Kidney (tissue), 14 donors: Measurements from ENCODE around the gene PFN3. TPM values are rescaled to one million over a fixed set of nuclear protein-coding genes. Genes with fewer than 3 reads are reported as not detected.

ENCODE experiments used
- DNase-seq, 5 donors: peaks; one replicate each; pipeline ENCODE4 v3.0.0-alpha.2; 2013 to 2020
- FAIRE-seq: peaks from 2 replicates; lab custom pipeline; 2012; peaks lifted over from hg19 to GRCh38; lab: Jason Lieb, UNC
- H3K27ac ChIP-seq, 2 donors: one replicate each; pipeline ENCODE4 v1.7.0; 2013; ENCODE audit warnings: low read depth in 2 of 2, low read length in 2 of 2, inconsistent platforms in 1 of 2
- H3K27me3 ChIP-seq: one replicate; pipeline ENCODE4 v1.7.1; 2013; ENCODE audit warnings: low read length, inconsistent platforms; ENCODE audit not compliant: control insufficient read depth, insufficient read depth
- H3K36me3 ChIP-seq, 3 donors: one replicate each; pipeline versions ENCODE4 v1.7.0 to v1.7.1; 2013; ENCODE audit warnings: low read length in 3 of 3, control low read depth in 1 of 3, inconsistent platforms in 1 of 3; ENCODE audit not compliant: insufficient read depth in 3 of 3, control insufficient read depth in 2 of 3
- H3K4me1 ChIP-seq, 3 donors: one replicate each; pipeline versions ENCODE4 v1.7.0 to v1.7.1; 2013; ENCODE audit warnings: low read length in 3 of 3, inconsistent platforms in 1 of 3, low read depth in 1 of 3; ENCODE audit not compliant: control insufficient read depth in 2 of 3, insufficient read depth in 2 of 3
- H3K4me3 ChIP-seq, 3 donors: one replicate each; pipeline versions ENCODE4 v1.7.0 to v1.8.1; 2013; ENCODE audit warnings: low read length in 3 of 3, control low read depth in 1 of 3, inconsistent platforms in 1 of 3
- H3K9ac ChIP-seq, 3 donors: one replicate each; pipeline versions ENCODE4 v1.7.0 to v1.7.1; 2013; ENCODE audit warnings: low read length in 3 of 3, control low read depth in 1 of 3, inconsistent platforms in 1 of 3
- H3K9me3 ChIP-seq, 3 donors: one replicate each; pipeline versions ENCODE4 v1.7.0 to v1.7.1; 2013; ENCODE audit warnings: low read length in 3 of 3, control low read depth in 1 of 3, inconsistent platforms in 1 of 3; ENCODE audit not compliant: control insufficient read depth in 2 of 3, insufficient read depth in 1 of 3
- intact Hi-C: fragments of 100-400 bp; cut with DNase I; formaldehyde crosslinking; loops from one replicate; pipeline ENCODE4 v1.11.1; 2022
- polyA plus RNA-seq: library from polyadenylated mRNA; stranded (reverse); fragments of 350-450 nt; fragmentation: Illumina TruSeq; extraction: RNeasy Lipid Tissue Mini Kit (QIAGEN cat#74804); gene quantifications from one replicate; pipeline ENCODE4 v1.2.3, GENCODE V29; 2014; ENCODE audit warnings: low read depth, low replicate concordance; ENCODE audit not compliant: insufficient read depth
- total RNA-seq: library from RNA; stranded (reverse); fragmentation: NEBNext Ultra II Directional; extraction: Animal tissue kit (Norgen Biotek cat#: 25700); gene quantifications from one replicate; pipeline ENCODE4 v1.2.1, GENCODE V29; 2021
- TF ChIP-seq, protein P1 (sequence below): IDR thresholded peaks from 3 replicates; pipeline ENCODE4 v1.5.1; 2012; ENCODE audit warnings: mild to moderate bottlenecking, moderate library complexity, borderline replicate concordance; ENCODE audit not compliant: insufficient read depth; ENCODE audit errors: extremely low read depth
- donor health status: control.
- donor health status: control.
- donor health status: control.
- donor health status: control.
- donor health status: control.
- donor health status: DM: yes; HTN: yes; CAD: no.
- donor health status: Normal renal cell carcinoma (clear cell type).

The PFN3 gene
- total and polyA plus RNA-seq, 2 donors from 2014 or later: not detected

DNA sequence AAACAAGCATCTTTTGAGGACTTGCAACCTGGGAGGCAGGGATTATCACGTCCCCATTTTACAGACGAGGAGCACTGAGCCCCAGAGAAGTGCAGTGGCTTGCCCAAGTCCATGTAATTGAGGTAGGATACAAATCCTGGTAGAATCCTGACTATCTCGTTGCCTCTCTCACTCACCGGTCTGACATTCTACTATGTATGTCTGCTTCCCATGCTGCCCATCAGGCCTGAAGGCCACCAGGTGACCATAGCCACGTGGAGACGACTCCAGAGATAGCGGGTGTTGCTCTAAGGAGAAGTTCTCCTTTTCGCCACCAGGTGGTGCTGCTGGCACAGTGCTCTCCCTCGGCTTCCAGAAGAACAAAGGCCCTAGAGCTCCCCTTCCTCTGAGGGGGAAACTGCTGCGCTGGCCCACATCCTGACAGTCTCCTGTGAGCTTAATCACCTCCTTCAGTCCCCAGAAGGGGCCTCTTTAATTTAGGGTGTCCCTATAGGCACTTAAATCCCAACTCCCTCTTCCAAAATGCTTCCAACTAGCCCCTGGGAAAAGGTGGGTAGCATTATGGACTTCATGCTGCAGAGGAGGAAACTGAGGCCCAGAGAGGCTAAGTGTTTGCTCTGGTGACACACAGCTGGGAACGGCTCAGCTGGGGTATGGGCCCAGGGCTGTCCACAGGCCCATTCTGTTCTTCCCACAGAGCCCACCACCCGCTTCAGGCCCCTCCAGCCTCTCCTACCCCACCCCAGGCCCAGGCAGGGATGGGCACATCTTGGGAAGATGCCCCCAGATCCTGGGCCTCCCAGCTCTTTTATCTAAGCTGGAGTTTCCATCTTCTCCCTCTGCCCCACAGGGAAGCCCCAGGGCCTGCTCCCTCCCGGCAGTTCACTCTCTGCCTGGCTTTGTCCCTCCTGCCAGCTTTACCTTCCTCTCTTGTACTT is 9.8 kb downstream of the PFN3 start:
- H3K36me3 ChIP-seq: peaks cover 0 to 4% (median 2%) of the 10 kb centered on the region in 3 donors
- peaks cover 0 to 18% (median 0%) of the 10 kb centered on the region in 3 donors for H3K4me1 ChIP-seq
- peak overlapping the region in 2 of 3 donors; percentile 21 to 42 for H3K4me3 ChIP-seq
- DNase-seq (peak; percentile 81 to 95 (median 94)), FAIRE-seq (no peak)
- H3K9me3 ChIP-seq: no peaks in the 10 kb centered on the region
- intact Hi-C loops: no loop called here
- TF ChIP-seq, protein P1, sequence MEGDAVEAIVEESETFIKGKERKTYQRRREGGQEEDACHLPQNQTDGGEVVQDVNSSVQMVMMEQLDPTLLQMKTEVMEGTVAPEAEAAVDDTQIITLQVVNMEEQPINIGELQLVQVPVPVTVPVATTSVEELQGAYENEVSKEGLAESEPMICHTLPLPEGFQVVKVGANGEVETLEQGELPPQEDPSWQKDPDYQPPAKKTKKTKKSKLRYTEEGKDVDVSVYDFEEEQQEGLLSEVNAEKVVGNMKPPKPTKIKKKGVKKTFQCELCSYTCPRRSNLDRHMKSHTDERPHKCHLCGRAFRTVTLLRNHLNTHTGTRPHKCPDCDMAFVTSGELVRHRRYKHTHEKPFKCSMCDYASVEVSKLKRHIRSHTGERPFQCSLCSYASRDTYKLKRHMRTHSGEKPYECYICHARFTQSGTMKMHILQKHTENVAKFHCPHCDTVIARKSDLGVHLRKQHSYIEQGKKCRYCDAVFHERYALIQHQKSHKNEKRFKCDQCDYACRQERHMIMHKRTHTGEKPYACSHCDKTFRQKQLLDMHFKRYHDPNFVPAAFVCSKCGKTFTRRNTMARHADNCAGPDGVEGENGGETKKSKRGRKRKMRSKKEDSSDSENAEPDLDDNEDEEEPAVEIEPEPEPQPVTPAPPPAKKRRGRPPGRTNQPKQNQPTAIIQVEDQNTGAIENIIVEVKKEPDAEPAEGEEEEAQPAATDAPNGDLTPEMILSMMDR: peak; percentile 96
- no peaks in the 10 kb centered on the region for H3K27me3 ChIP-seq
- no peak overlapping the region for H3K27ac ChIP-seq
- H3K9ac ChIP-seq: peak overlapping the region in 1 of 3 donors; percentile 16

DNA sequence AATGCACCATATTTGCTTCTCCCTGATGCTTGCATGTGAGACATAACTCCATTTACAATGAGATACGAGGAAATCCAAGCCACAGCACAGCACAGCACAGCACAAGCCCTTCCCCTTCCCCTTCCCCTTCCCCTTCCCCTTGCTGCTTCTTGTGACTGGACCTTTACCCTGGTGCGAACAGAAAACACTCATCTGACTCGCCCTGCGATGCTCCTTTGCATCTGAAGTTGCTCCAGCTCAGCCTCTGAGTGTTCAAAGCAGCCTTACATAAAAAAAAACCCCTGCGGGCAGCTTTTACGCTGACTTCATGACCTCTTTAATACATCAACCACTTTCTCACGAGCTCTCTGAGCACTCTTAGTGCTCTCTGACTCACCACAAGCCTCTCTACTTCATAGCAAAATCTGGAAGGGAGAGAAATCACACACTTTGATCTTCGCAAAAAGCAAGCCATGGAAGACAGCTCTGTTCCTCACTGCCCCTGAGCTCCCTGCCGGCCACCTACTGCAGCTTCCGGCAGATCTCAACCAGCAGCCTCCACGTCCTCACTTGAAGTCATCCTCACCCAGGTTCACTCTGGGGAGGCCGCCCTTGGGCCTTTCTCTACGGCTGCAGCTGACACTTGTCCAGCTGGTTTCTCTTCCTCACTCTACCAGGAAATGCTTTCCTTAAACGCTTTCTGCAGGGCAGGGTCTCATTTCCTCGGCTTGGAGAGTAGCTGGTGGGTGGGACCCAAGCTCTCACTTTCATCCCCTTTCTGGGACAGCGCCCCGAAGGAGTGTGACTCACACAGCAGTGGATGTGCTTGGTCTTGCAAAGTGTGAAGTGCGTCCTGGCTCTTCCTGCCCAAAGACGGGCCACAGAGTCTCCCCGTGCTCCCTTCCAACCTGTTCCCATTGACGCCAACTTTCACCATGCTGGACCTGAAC is 11.0 kb downstream of the PFN3 start:
- H3K27me3 ChIP-seq: no peaks in the 10 kb centered on the region
- intact Hi-C loops: no loop called here
- DNase-seq (peak in 1 of 5 donors; percentile 51), FAIRE-seq (no peak)
- H3K4me3 ChIP-seq: peak overlapping the region in 2 of 3 donors; percentile 4 to 42
- H3K36me3 ChIP-seq: peaks cover 0 to 4% (median 2%) of the 10 kb centered on the region in 3 donors
- H3K9ac ChIP-seq: no peak overlapping the region
- peak overlapping the region in 1 of 2 donors; percentile 7 for H3K27ac ChIP-seq
- TF ChIP-seq, protein P1: no peak
- peaks cover 0 to 18% (median 0%) of the 10 kb centered on the region in 3 donors for H3K4me1 ChIP-seq
- H3K9me3 ChIP-seq: no peaks in the 10 kb centered on the region

DNA sequence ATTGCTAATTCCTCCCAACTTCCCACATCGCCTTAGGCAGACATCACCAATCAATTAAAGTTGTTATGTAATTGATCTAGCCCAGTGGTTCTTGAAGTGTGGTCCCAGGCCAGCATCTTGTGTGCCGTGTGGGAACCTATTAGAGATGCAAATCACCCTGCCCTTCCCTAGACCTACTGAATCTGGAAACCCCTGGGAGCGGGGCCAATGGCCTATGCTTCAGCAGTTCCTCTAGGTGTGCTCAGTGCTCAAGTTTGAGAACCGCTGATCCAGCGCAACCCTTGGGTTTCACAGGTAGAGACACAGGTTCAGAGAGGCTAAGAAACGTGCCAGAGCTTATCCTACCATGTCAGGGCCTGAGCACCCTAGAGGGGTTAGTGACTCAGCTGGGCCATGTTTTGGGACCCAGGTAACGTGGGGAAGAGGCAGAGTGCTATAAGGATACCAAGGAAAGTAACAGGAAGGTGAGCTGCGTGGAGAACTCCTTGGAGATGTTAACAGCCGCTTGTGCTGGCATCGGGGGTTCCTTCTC is 11.9 kb downstream of the PFN3 start:
- H3K9ac ChIP-seq: no peak overlapping the region
- intact Hi-C loops: no loop called here

More for the DNA sequence above, 11.9 kb downstream of the PFN3 start:
- TF ChIP-seq, protein P1: no peak
- Histone ChIP-seq H3K9me3 (no peaks in the 10 kb centered on the region), H3K4me1 (peaks cover 0 to 18% (median 0%) of the 10 kb centered on the region in 3 donors), H3K27me3 (no peaks in the 10 kb centered on the region), H3K4me3 (peak overlapping the region in 2 of 3 donors; percentile 19 to 42), H3K36me3 (peaks cover 0 to 4% (median 2%) of the 10 kb centered on the region in 3 donors), H3K27ac (peak overlapping the region in 1 of 2 donors; percentile 7)
- FAIRE-seq (no peak), DNase-seq (no peak)
